H1 (cell line): ENCODE data around the gene ANO6.

Source experiments
- FOSL1 ChIP-seq: IDR thresholded peaks from 2 replicates; pipeline ENCODE4 v1.6.1; 2011; ENCODE audit warnings: mild to moderate bottlenecking, low read depth, low read length, moderate library complexity; ENCODE audit not compliant: insufficient read depth
- HDAC2 ChIP-seq, 2 experiments: fragments of 300-600 bp in 1 of 2; sonication (generic) in 1 of 2; IDR thresholded peaks; 2 replicates each; pipeline ENCODE4 v1.6.1; 2011 to 2012; ENCODE audit warnings: low read depth in 2 of 2, low read length in 2 of 2, mild to moderate bottlenecking in 2 of 2, moderate library complexity in 2 of 2, borderline replicate concordance in 1 of 2, inconsistent platforms in 1 of 2
- NRF1 ChIP-seq: IDR thresholded peaks from 2 replicates; pipeline ENCODE4 v1.6.1; 2011; ENCODE audit warnings: mild to moderate bottlenecking, low read depth, low read length, improper control_type of control experiment
- POLR2A ChIP-seq, 2 experiments: IDR thresholded peaks; 1 replicate in 1 of 2; 2 replicates in 1 of 2; pipeline ENCODE4 v1.6.1; 2011; ENCODE audit warnings: low read depth in 2 of 2, low read length in 2 of 2, mild to moderate bottlenecking in 2 of 2; ENCODE audit errors: control extremely low read depth in 1 of 2
- ZNF274 ChIP-seq: IDR thresholded peaks from 2 replicates; pipeline ENCODE4 v1.7.0; 2012; ENCODE audit warnings: low read length, borderline replicate concordance; ENCODE audit errors: extremely low read depth

GRCh38 chr12:45353944-45354343, 138.0 kb downstream of the ANO6 start:
- no peak for TF ChIP-seq HDAC2 (IDR thresholded peaks at IDR 0.05; ENCODE audit: borderline replicate concordance in 1 of 2, low read depth in 2 of 2, low read length in 2 of 2)
- TF ChIP-seq POLR2A (IDR thresholded peaks at IDR 0.05; ENCODE audit: control extremely low read depth in 1 of 2, low read depth in 2 of 2, low read length in 2 of 2), result no peak
- TF ChIP-seq ZNF274, result no peak
- TF ChIP-seq FOSL1, result no peak
- no peak for TF ChIP-seq NRF1
